GM21515 (cell line): ENCODE data around the gene PPP1R12B.
"Not testable (repeated sequence)": the region's sequence is repeated elsewhere in the genome, so short reads cannot be mapped to it uniquely, and the experiment has no call there.

Experiments used
- ATAC-seq: cut with Tn5 transposase; IDR thresholded peaks from one replicate; pipeline ENCODE4 v1.9.1; 2021; ENCODE audit not compliant: unreplicated experiment

The PPP1R12B gene

DNA sequence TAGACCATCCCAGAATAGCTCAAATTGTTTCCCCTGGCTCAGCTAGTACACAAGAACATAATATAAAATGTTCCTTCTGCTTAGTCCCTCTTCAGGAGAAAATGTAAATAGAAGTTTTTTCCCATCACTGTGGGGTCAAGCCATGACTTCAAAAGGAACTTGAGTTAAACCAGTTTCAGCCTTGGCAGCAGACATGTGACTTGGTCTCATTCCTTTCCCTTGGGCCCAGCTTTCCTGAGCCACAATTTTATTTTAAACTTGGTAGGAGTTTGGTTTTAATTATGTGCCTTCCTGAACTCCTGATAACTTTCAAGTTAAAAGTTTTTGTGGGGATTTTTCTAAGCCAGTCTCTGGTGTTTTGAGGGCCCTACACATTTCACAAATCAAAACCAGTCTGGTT is 204.1 kb downstream of the PPP1R12B start:
- ATAC-seq = not testable (repeated sequence)

DNA sequence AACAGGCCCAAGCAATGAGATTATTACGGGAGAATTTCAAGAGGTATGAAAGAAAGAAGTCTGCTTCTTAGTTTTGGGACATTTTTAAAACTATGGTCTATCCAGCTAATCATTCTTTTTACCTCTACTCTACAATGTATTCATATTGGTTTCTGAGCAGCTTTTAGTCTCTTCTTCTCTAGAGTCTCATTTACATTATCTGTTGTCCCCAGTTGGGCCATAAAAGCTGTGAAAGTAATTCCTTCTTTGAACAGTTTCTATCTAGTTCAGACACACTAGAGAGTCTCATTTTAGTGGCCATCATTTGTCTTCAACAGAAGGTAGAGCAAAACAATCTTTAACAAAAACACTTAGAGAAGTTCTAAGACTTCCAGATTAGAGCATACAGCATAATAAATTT is 204.6 kb downstream of the PPP1R12B start:
- ATAC-seq = not testable (repeated sequence)

DNA sequence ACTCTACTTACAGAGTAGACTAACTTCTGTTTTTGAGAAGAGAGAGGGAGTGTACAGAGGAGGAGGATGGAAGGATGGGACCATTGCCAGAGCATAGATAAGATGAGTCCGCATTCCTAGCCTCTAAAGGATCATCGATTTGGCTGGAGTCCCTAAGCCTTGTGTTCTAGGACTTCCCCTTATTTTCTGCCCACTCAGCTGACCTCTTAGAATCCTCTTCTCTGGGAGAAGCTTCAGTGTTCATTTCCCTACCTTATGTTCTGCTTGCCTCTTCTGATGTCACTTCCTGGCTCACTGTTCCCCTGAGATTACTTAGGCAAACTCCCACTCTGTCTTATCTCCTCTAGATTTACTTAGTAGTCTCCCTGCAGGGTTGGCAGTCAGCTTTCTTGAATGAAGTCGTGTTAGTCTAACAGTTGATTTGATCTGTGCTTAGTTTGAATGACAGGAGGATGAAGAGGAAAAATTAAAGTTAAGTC is 205.1 kb downstream of the PPP1R12B start:
- ATAC-seq = no peak

DNA sequence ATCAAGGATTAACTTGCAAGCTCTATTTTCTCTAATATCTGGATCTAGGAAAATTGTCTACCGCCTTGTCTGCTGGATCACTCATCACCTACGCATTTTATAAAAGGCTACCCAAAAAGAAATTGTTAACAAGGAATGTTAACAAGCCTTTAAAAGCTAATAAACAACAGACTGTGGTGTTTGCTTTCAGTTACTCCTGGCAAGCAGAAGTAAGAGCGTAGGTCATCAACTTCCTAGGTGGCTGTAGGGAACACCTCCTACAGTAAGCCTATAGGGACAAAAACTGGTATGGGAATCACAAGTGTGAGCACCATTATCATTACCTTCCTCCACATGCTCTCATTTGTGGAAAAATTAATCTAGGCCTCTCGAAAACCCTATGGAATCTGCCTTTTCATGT is 206.1 kb downstream of the PPP1R12B start:
- not testable (repeated sequence) for ATAC-seq

DNA sequence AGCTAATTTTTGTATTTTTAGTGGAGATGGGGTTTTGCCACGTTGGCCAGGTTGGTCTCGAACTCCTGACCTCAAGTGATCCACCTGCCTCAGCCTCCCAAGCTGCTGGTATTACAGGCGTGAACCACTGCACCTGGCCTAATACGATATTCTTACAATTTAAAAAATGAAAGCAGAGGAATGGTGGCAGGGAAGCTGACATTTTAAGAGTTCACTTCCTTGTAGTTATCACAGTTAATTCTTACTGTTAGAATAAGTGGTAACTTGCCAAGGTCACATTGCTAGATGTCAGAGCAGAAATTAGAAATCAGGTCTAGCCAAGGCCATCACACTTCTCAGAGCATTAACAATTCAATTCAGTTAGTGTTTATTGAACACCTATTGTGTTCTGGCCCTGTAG is 207.5 kb downstream of the PPP1R12B start:
- ATAC-seq = not testable (repeated sequence)

DNA sequence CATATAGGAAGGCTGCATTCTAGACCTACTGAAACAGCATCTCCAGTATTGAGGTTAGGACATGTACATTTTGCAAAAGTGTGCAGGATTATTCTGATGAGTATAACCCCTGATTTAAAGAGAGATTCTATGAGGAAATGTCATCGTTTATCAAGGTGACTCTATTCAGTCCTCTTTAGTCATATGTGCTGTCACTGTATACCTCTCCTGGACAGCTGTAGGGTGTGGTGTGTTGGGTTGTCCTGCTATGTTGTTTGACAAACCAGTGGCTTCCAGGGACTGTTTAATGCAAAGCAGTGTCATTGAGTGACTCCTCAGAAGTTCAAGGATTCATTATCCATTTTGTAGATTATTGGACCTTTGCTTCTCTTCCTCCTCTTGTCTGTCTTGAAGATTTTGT is 209.2 kb downstream of the PPP1R12B start:
- ATAC-seq = not testable (repeated sequence)

DNA sequence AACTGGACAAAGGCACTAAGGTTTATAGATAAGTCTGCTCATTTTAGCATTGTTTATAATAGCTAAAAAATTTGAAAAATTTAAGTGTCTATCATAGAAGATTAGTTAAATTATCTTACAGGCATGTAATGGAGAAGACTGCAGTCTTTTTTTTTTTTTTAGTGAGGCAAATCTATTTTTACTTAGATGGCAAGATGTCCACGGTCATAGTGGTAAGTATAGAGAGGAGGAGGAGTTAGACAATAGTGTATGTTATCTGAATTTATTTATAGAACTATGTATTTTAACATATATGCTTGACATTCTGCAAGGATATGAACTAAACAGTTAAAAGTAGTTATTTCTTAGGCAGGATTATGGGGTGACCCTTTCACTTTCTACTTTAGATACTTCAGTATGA is 212.7 kb downstream of the PPP1R12B start:
- ATAC-seq = no peak

DNA sequence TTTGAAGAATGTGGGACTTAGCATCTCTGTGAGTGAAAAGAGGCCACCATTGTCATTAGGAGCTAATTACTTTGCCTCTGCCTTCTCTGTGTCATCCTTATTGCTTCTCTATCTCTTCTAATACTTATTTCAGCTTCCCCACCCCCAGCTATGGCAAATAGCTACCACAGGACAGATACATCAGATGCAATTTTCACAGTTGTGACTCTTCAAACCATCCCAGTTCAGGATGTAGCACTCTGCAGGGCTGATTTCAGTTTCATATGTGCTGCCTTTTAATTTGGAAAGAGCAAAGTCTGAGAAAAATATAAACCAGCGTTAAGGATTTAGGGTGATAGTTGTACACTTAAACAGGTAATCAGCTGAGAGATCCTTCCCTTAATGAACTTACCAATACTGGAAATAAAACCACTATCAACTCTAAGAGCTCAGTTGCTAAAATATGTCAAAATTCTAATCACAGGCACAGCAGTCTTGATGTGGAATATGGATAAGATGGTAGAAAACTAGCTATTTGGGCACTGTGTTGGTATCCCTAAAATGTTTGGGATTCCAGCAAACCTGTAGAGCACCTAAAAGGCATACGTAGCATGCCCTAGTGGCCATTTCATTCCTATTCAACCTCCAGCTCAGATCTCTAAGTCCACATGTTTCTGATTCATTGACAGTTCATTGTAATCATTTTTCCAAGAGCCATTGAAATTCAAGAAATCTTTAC is 213.4 kb downstream of the PPP1R12B start:
- ATAC-seq = no peak

DNA sequence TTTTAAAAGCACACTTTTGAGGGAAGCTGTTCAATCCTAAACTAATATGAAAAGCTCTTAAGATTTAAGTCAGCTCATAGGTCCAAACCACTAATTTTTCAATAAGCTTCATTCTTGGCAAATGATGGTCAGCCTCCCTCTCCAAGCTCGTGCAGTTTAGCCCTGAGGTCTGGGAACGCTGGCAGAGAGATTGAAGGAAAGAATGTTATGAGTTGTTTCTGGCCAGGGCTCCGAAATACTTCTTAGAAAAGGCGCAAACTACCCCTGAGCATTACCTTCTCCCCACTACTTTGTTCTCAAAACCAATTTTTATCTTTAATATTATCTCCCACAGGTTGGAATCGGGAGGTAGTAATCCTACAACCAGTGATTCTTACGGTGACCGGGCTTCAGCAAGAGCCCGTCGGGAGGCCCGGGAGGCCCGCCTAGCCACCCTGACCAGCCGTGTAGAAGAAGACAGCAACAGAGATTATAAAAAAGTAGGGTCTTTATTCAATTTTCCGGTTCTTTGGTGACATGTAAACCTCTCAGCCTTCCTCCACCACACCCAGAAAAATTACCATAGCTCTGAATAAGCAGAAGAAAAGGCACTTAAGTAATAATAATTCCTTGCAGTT is 214.1 kb downstream of the PPP1R12B start:
- ATAC-seq = no peak

DNA sequence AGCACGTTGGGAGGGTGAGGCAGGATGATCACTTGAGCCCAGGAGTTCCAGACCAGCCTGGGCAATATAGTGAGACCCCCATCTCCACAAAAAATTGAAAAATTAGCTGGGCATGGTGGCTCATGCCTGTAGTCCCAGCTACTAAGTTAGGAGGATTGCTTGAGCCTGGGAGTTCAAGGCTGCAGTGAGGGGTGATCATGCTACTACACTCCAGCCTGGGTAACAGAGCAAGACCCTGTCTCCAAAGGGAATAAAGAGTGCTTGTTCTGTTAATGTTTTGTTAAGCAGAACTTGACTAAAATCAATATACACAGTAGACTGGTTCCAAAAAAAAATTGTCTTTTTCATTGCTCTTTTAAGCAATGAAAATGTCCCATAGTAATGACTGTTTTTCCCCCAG is 215.3 kb downstream of the PPP1R12B start:
- no peak for ATAC-seq

DNA sequence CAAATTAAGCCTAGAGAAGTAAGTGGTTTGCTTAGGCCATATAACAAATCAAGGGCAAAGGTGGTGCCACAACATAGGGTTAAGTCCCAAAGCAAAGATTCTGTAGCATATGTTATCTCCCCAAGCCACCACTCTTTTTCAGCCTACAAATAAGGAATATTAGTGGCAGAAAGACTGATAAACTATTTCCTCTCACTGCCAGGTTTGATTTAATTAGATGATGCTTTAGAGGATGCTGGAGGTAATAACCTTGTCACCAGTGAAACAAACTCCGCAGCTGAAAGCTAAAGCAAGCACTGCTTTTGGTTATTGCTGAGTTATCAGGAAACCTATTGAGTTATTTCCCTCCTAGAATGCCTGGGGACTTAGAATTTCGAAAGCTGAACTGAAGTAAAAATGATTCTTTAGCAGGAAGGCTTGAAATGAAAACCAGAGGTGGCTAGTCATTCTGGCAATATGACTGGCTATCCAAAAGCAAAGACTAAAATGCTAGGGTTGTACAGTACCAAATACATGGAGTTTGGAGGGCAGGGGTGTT is 216.5 kb downstream of the PPP1R12B start:
- ATAC-seq = no peak

DNA sequence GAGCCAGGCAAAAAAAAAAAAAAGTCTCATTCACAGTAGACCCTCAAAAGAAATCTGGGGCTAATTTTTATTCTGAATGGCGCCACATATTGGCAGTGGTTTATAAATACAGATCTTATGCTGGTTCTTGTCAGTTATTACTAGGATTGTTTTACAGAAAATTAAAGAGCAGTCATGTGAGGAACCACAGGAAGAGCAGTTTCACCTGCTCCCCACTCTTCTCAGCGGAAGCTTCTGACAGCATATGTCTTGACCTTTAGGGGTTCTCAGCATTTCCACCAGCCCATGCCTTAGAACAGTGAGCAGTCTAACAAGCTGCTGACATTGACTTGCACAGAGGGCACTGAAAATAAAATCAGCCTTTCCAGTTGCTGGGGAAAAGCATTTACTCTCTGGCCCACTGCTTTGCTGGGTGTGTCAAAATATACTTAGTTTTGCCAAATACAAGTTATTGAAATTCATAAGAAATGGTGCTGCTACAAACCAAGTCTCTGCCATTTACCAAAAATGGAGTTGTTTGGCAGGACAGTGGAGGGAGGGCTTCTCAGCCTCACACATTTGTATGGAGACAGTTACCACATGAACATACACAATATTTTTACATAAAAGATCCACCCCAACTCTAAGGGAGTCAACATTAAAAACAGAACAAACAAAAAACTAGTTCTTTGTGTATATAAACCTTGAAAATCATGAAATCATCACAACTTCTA is 217.5 kb downstream of the PPP1R12B start:
- ATAC-seq = peak; percentile 84

DNA sequence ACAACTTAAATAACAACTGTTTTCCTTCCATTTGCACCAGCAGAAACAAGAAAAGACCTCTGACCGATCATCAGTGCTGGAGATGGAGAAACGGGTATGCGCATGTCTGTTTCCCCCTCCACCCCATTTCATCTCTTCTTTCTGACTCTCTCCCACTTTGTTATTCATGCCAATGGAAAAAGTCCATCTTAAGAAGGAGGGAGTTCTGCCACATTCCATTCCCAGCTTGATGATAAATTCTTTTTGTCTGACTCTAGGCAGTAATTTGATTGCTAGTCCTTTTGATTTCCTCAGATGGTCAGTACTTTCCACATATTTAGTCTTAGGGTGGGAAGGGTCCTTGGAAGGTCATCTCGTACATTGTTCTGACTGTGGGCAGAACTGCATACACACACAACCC is 219.2 kb downstream of the PPP1R12B start:
- ATAC-seq = no peak

DNA sequence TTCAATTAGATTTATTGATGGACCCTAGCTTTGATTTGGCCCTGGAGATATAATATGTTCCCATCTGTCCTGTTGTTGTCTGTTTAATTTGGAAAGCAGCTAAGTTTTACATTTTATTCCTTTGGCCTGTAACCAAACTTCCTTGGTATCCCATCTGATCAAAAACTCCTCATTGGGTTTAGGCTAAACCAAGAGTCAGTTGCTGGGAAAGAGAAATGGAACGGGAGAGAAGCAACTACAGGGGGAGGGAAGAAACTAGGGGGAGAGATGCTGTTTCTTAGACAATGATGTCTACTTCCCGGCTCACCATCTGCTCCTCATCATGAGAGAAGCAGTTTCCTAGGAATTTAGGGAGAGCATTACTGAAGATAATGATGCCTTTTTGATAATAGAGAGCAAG is 219.9 kb downstream of the PPP1R12B start:
- ATAC-seq = no peak

DNA sequence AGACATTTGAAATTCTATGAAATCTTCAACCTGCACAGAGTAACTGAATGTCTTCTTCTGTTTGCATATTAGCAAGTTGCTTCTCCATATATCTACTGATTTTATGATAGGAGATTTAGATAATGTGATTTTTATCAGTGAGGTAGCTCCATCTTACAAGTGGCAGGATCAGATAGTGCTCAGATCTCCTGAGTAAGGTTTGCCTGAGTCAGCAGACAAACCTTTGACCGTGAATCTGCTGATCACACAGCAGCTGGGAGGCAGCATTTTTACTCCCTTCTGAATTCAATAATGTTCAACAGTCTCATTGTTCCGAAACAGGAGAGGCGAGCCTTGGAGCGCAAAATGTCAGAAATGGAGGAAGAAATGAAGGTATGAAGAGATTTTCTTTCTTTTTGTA is 220.3 kb downstream of the PPP1R12B start:
- ATAC-seq = no peak

DNA sequence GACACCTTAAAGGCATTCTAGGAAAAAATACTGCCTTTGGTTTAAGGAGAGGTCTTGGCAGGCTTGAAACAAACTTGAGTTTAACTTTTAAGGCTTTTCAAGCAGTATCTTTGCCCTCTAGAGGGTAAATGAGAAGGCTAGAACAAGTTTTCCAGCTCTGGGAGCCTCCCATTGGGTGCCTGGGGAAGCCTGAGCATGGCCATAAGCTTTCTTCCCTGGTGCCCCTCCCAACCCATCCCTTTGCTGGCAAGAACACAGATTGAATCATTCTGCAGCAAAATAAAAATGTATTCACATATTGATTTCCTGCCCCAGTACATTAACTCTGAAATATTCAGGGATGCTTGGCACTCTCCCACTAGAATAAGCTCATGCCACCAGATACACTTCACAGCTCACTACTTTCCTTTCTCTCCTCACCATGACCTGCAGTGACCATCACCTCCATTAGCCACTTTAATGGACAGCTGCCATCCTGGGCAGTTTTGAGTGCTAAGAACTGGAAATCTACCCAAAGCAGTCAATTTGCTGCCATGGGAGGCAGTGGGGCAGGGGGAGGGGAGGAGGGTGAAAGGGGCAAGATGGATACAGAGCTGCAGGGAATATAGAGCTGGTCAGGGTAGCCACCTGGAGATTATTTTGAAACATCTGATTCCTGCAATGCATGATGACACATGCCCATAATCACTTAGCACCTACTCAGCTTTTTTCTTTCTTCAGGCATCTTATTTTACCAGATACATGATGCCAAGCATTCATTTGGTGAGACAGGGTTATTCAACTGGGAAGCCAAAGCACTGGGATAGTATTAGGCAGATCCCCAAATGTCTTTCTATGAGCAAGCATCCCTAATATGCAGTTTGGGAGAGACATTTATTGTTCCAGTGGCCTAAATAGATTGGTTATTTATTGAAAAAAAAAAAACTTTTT is 221.2 kb downstream of the PPP1R12B start:
- ATAC-seq = no peak

DNA sequence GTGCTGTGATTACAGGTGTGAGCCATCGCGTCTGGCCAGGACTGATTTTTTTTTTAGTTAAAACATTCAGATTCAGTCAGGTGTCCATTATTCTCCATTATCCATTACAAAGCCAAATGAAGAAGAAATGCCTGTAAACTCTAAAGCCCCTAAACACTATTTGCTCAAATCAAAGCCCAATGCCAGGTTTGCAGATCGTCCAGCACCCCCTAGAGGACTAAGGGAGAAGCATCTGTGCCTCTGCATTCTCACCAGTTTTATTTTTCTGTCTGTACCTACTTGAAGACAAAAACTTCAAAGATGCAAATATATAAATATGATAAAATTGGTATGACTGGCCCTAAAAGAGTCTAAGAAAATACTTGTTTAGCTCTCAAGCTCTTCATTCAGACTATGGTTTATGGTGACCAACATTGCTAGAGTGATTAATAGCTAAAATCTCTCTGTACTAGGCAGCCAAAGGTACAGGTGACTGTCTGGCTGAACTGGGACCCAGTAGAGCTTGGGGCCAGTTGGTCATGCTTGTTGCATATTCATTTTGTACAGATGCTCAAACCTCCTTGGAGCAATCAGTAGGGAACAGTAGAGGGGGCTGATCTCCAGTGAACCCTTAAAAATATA is 223.3 kb downstream of the PPP1R12B start:
- ATAC-seq = no peak

DNA sequence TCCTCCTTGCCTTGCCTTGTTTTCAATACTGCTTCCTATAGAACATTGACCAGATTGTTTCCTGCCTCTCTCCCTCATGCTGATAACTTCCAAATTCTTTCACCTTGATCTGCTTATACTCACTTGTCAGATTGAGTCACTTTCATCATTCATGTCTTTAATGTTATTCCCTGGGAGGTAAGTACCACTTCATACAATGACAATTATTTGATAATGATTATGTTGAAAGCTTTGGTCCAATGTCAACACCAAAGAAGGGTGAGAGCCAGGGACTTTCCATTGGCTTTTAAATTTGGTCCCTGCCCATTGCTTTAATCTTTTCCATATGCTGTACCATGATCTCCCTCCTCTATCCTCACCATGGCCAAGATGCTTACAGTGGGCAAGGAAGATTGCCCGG is 224.4 kb downstream of the PPP1R12B start:
- no peak for ATAC-seq

DNA sequence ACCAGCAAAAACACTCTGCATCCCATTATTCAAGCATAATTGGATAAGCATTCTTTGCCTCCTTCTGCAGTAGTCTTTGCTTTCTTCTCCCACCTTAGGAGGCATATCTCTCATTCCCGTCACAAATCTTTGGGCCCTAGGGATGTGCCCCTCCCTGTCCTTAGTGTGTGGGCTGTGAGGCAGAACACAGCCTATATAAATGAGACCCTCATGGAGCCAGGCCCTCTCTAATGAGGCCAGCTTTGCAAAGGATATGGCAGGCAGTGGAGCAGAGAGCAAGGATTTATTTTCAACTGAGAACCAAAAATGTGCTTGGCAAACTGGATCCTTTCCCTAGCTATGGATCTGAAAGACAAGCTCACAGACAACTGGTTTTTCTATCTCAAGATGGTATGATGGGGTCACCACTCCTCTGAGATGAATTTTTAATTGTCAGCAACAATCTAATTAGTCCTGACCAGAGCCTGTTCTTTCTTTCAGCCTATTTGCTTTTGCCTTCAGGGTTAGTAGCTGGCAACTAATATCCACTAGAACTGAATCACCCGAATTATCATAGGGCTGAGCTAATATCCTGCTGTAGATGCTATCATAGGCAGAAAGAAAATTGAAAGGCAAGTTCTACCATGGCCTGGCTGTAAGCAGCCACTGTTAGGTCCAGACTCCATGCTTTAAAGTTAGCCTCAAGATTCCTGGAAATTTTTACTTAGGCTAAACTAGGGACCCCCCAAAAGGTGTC is 227.6 kb downstream of the PPP1R12B start:
- ATAC-seq = no peak

DNA sequence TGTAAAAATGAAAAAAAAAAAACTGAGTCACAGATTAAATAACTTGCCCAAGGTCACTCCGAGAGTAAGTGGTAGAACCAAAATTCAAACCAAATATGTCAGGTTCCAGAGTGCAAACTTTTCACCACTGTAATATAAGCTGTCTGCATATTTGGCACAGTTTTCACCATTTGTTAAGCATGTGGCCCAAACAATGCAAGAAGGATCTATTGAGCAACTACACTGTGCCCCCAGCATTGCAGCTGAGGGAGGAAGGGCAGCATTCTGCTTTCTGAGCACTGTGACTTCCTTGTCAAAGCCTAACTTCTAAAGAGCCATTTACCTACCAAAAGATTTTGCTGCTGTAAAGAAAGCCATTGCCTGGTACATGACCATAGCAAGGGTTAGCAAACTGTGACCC is 228.3 kb downstream of the PPP1R12B start:
- no peak for ATAC-seq
